Mesothelial cell of epicardium (in vitro differentiated cells): ENCODE measurements around the gene AIDA. TPM values are rescaled to one million over a fixed set of nuclear protein-coding genes. Genes with fewer than 3 reads are reported as not detected.

Source experiments
- DNase-seq, 2 experiments: peaks; one replicate each; pipeline ENCODE4 v3.0.0; 2021; ENCODE audit warnings: low spot score in 2 of 2; ENCODE audit not compliant: unreplicated experiment in 2 of 2
- H3K27ac Mint-ChIP-seq: 2 replicates; pipeline ENCODE4 v1.8.0; 2021; ENCODE audit warnings: mixed read lengths
- H3K27me3 Mint-ChIP-seq: 2 replicates; pipeline ENCODE4 v1.8.0; 2021; ENCODE audit warnings: low read depth, mixed read lengths
- H3K36me3 Mint-ChIP-seq: 2 replicates; pipeline ENCODE4 v1.8.0; 2021; ENCODE audit warnings: mixed read lengths
- H3K4me1 Mint-ChIP-seq: 2 replicates; pipeline ENCODE4 v1.8.0; 2021; ENCODE audit warnings: mixed read lengths
- H3K4me3 Mint-ChIP-seq: 2 replicates; pipeline ENCODE4 v1.8.0; 2021; ENCODE audit warnings: mild to moderate bottlenecking, moderate library complexity, mixed read lengths
- H3K9me3 Mint-ChIP-seq: 2 replicates; pipeline ENCODE4 v1.8.0; 2021; ENCODE audit warnings: mixed read lengths
- CTCF ChIP-seq: fragments of 200-600 bp; sonication (generic); IDR thresholded peaks from one replicate; pipeline ENCODE4 v1.5.0; 2021; ENCODE audit warnings: antibody characterized with exemption; ENCODE audit not compliant: unreplicated experiment
- total RNA-seq: library from RNA; stranded (reverse); gene quantifications from 3 replicates; pipeline ENCODE4 v1.2.1, GENCODE V29; 2021

Gene AIDA
- total RNA-seq, result 38.6 to 39.4 TPM (median 39.0 TPM) in 3 replicates

GRCh38 chr1:222712253-222713090 is at the start of gene AIDA, which contains the start of gene BROX:
Gene AIDA (minus strand): TSS chr1:222712491. CDS start chr1:222712317, 174 bp downstream.
Gene BROX (plus strand): TSS chr1:222712564. CDS start chr1:222715700, 3,136 bp downstream.
- peak within 1 kb of the TSS; percentile 99 for H3K27ac Mint-ChIP-seq
- H3K4me3 Mint-ChIP-seq, result peak within 1 kb of the TSS; percentile 98
- H3K4me1 Mint-ChIP-seq, result peaks cover 26% of the 10 kb centered on the region
- TF ChIP-seq CTCF, result no peak
- H3K9me3 Mint-ChIP-seq, result no peaks in the 10 kb centered on the region
- H3K27me3 Mint-ChIP-seq, result no peaks in the 10 kb centered on the region
- H3K36me3 Mint-ChIP-seq, result peaks cover 10% of the 10 kb centered on the region
- DNase-seq, result peak; percentile 88 to 98

DNA sequence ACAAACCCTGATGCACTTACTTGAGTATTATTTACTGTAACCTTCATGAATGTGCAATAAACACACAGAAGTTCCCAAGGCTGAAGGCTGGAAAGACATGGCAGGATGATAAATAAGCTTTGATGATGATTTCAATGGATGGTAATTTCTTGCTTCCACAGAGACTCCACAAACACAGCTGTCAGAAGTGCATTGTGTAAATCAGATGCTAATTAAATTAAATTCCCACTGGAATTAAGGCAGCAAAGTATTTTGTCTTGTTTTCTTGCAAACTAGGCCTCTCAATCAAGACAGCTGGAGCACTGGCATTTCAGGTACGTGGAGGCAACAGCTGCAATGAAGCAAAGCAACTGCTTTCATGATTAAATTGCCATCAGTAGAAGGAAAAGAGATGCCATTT is 48.8 kb upstream of the AIDA start:
- Mint-ChIP-seq H3K27me3 (no peaks in the 10 kb centered on the region), H3K4me3 (no peak overlapping the region), H3K4me1 (peaks cover 19% of the 10 kb centered on the region), H3K27ac (no peak overlapping the region), H3K36me3 (no peaks in the 10 kb centered on the region), H3K9me3 (peaks cover 18% of the 10 kb centered on the region)
- TF ChIP-seq CTCF, result no peak
- DNase-seq, result no peak

GRCh38 chr1:222759451-222760035 is 47.3 kb upstream of the AIDA start:
- no peaks in the 10 kb centered on the region for H3K27me3 Mint-ChIP-seq
- no peaks in the 10 kb centered on the region for H3K36me3 Mint-ChIP-seq

DNA sequence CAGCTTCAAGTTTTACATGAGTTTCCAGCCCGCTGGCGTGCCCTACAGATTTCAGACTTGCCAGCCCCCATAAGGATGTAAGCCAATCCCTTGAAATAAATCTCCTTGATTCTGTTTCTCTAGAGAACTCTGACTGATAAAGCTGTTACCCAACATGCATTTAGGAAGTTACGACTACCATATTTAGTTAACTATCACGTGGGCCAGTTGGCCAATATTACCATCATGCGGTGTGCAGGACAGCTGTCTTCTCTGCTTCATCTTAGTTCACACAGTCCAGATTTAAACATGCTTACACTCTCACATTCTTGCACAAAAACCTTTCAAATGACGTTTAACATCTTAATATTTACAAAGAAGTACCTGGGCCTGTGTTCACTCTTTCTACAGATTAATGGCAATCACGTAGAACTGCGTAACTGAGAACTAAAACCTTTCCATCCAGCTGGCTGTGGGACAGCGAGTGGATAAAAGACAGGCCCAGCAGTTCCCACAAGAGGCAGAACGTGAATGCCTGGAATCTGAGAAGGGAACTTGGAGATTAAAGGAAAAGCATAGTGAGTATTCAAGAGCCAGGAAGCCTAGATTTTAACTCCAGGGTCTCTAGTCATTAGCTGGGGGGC is 45.5 kb upstream of the AIDA start:
- no peak for TF ChIP-seq CTCF
- H3K27ac Mint-ChIP-seq, result peak overlapping the region; percentile 78
- no peaks in the 10 kb centered on the region for H3K36me3 Mint-ChIP-seq
- H3K9me3 Mint-ChIP-seq, result peaks cover 4% of the 10 kb centered on the region
- no peak overlapping the region for H3K4me3 Mint-ChIP-seq
- H3K4me1 Mint-ChIP-seq, result peaks cover 23% of the 10 kb centered on the region
- DNase-seq, result no peak
- no peaks in the 10 kb centered on the region for H3K27me3 Mint-ChIP-seq

More at GRCh38 chr1:222759451-222760035, 47.3 kb upstream of the AIDA start:
- peaks cover 13% of the 10 kb centered on the region for H3K9me3 Mint-ChIP-seq
- no peak overlapping the region for H3K27ac Mint-ChIP-seq
- no peak for DNase-seq
- H3K4me1 Mint-ChIP-seq, result peaks cover 20% of the 10 kb centered on the region
- no peak for TF ChIP-seq CTCF
- no peak overlapping the region for H3K4me3 Mint-ChIP-seq

- DNase-seq, result no peak
- TF ChIP-seq CTCF, result no peak
- no peaks in the 10 kb centered on the region for H3K36me3 Mint-ChIP-seq
- H3K4me1 Mint-ChIP-seq, result peaks cover 13% of the 10 kb centered on the region
- H3K4me3 Mint-ChIP-seq, result no peak overlapping the region
- H3K27ac Mint-ChIP-seq, result peak overlapping the region; percentile 39
- no peaks in the 10 kb centered on the region for H3K9me3 Mint-ChIP-seq
- no peaks in the 10 kb centered on the region for H3K27me3 Mint-ChIP-seq
Measured at GRCh38 chr1:222754366-222755139, 42.3 kb upstream of the AIDA start.
